AG09319 (cell line): ENCODE results near the gene SPATA25.

Source experiments
- DNase-seq: peaks from one replicate; pipeline ENCODE4 v3.0.0-alpha.2; 2010; ENCODE audit warnings: low read depth; ENCODE audit errors: extremely low read depth
- TF ChIP-seq, protein P1 (sequence below): IDR thresholded peaks from 2 replicates; pipeline ENCODE4 v1.5.1; 2011; ENCODE audit warnings: low read depth, mild to moderate bottlenecking, inconsistent platforms, low read length, moderate library complexity

Gene SPATA25

DNA sequence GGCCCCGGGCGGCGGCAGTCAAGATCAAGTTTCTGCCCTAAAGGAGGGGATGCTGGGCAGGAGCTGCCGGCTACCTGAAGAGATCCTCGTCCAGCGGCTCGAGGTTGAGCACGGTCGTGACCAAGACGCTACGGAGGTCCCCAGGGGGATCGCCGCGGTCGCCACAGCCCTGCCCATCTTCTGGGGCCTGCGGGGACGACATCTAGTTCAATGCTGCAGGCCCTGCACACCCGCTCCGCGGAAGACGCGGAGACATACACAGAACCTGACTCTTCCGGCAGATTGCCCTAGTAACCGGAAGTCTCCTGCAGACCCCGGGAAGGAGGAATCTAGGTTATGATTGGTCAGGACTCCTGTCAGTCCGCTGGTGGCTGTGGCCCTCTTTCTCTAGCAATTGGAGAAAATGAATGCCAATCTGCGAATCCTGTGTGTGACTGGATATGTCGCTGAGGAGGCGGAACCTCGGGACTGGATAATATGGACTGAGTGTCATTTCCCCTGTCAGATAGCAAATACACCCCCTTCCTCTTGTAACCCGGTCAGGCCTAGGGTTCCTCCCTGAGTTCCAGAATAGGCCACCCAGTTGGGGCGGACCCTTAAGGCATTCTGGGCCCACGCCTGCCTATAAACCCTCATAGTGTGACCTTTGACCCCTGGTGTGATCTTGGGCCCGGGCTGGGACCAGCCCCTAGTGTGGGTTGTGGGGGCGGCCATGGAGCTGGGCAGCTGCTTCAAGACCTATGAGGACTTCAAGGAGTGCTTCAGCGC lies 30.1 kb downstream of the SPATA25 start, which contains the start of the genes ACOT8 and ZSWIM3:
Gene ACOT8, minus strand, starts transcription at position 279 of the 768 bp plus-strand sequence. Its CDS starts 77 bp downstream, at position 202.
Gene ZSWIM3, plus strand, starts transcription at position 501 of the 768 bp plus-strand sequence. Its CDS starts 212 bp downstream, at position 713.
- peak; percentile 100 for DNase-seq
- TF ChIP-seq, protein P1, sequence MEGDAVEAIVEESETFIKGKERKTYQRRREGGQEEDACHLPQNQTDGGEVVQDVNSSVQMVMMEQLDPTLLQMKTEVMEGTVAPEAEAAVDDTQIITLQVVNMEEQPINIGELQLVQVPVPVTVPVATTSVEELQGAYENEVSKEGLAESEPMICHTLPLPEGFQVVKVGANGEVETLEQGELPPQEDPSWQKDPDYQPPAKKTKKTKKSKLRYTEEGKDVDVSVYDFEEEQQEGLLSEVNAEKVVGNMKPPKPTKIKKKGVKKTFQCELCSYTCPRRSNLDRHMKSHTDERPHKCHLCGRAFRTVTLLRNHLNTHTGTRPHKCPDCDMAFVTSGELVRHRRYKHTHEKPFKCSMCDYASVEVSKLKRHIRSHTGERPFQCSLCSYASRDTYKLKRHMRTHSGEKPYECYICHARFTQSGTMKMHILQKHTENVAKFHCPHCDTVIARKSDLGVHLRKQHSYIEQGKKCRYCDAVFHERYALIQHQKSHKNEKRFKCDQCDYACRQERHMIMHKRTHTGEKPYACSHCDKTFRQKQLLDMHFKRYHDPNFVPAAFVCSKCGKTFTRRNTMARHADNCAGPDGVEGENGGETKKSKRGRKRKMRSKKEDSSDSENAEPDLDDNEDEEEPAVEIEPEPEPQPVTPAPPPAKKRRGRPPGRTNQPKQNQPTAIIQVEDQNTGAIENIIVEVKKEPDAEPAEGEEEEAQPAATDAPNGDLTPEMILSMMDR: no peak

DNA sequence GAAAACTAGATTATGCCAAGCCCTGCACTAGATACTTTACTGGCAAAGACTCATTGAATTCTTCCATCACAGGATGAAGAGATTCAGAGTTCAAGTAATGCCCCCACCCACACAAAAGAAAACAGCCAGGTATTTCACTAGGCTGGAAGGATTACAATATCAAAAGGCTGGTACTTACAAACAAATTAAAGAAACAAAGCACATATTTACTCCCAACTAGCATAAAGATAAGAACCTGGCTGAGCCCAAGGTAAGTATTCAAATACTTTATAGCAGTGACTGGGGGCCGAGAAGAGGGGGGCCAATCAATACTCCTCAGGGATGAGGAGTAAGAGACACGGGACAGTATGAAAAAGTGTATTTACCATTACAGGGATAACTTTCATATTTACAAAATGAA lies 33.9 kb downstream of the SPATA25 start:
- TF ChIP-seq, protein P1: no peak
- no peak for DNase-seq

DNA sequence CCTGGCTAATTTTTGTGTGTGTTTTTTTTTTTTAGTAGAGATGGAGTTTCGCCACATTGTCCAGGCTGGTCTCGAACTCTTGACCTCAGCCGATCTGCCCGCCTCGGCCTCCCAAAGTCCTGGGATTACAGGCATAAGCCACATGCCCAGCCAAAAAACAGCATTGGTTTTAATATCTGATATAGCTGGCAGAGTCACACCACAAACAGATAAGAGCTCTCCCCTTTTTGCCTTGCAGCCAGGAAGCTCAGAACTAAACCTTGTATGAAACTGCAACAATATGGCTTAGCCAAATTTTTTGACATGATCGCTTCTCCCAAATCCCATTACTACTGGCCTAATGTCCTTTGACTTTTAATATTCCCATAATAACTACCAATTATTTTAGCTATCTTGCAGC lies 35.1 kb downstream of the SPATA25 start:
- TF ChIP-seq, protein P1: no peak
- no peak for DNase-seq

DNA sequence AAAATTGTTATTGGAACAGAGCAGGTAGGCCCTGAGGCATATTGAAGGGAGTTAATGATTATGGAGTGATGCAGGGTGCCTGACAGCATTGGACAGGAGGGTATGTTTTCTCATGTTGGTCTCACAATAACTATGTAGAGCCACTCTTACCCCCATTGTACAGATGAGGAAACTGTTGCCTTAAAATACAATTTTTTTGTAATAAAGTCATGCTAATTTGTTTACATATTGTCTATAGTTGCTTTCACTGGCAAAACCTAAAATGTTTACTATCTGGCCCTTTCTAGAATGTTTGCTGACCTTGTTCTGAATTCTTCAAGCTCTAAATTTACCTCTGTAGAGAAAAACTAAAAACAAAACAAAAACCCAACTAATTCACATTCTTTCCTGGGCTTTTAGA lies 35.9 kb downstream of the SPATA25 start:
- no peak for DNase-seq
- TF ChIP-seq, protein P1: no peak

DNA sequence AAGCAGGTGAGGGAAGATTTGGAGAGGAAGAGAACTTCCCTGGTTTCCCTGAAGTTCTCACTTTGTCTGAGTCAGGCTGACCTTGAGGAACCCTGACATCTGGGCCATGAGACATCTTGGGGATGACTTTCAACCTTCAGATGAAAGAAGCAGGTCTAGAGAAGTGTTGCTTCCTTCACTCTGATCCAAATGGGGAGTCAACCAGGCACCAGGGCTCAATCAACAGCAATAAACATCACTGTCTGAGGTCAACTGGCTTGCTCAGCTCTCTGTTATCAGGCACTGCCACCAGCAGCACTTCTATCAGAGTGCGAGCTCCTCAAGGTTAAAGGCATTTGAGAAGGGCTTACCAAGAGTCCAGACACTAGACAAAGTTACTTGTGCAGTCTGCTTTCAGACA lies 36.5 kb downstream of the SPATA25 start:
- DNase-seq: no peak
- TF ChIP-seq, protein P1: no peak

DNA sequence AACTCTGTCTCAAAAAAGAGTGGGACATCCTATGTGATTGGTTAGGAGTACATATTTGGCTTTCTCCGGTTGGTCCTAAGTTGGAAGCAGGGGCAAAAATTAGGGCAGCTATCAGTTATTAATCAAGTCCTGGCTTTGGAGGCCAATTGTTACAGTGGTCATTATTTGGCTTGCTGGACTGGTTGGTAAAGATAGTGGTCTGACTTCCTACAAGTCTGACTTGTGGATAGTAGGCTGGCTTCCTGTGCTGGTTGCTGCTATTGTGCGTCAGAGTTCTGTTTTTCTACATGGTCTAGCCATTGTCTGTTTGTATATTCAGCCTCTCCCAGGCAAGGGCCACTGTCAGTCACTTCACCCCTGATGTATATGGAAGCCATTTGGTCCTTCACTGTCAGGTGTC lies 37.2 kb downstream of the SPATA25 start:
- TF ChIP-seq, protein P1: no peak
- no peak for DNase-seq

DNA sequence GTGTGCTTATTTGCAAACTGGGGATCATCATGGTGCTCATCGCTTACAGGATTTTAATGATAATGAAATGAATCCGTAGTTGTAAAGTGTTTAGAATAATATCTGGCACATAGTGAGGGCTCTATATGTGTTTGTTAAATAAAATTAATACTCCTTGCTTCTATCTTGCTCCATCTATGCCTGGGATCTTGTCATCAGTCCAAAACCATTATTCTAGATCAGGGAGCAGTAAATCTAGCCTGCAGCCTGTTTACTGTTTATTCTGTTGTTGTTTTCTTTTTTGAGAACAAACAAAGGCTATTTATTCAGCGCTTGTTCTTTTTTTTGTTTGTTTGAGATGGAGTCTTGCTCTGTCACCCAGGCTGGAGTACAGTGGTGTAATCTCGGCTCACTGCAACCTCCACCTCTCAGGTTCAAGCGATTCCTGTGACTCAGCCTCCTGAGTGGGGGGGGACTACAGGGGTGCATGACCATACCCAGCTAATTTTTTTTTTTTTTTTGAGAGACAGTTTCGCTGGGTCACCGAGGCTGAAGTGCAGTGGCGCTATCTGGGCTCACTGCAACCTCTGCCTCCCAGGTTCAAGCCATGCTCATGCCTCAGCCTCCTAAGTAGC lies 38.3 kb downstream of the SPATA25 start:
- TF ChIP-seq, protein P1: no peak
- DNase-seq: no peak
